Smooth muscle cell (in vitro differentiated cells): Measurements from ENCODE around the gene ANKRD18B. TPM values are rescaled to one million over a fixed set of nuclear protein-coding genes. Genes with fewer than 3 reads are reported as not detected.
"Not testable (repeated sequence)": the region's sequence is repeated elsewhere in the genome, so short reads cannot be mapped to it uniquely, and the experiment has no call there.

Experiments
- DNase-seq: peaks from one replicate; lab custom pipeline; 2025; ENCODE audit not compliant: unreplicated experiment; lab: John Stamatoyannopoulos, UW
- H2AFZ ChIP-seq: fragments of 200-600 bp; sonication (generic); 2 replicates; pipeline ENCODE4 v1.6.0; 2016; ENCODE audit warnings: antibody characterized with exemption, low read depth, mild to moderate bottlenecking
- H3F3A ChIP-seq: fragments of 200-600 bp; sonication (generic); 2 replicates; pipeline ENCODE4 v1.6.0; 2017; ENCODE audit warnings: antibody characterized with exemption, low read depth
- H3K27ac ChIP-seq: fragments of 200-600 bp; sonication (generic); 2 replicates; pipeline ENCODE4 v1.5.1; 2016; ENCODE audit warnings: low read depth, mild to moderate bottlenecking
- H3K27me3 ChIP-seq: fragments of 200-600 bp; sonication (generic); 2 replicates; pipeline ENCODE4 v1.6.1; 2016; ENCODE audit warnings: low read depth, mild to moderate bottlenecking
- H3K36me3 ChIP-seq: fragments of 200-600 bp; sonication (generic); 2 replicates; pipeline ENCODE4 v1.5.1; 2016; ENCODE audit warnings: low read depth
- H3K4me1 ChIP-seq: fragments of 200-600 bp; sonication (generic); 2 replicates; pipeline ENCODE4 v1.5.1; 2016; ENCODE audit warnings: low read depth
- H3K4me2 ChIP-seq: fragments of 200-600 bp; sonication (generic); 2 replicates; pipeline ENCODE4 v1.6.0; 2016; ENCODE audit warnings: mild to moderate bottlenecking
- H3K4me3 ChIP-seq: fragments of 200-600 bp; sonication (generic); 2 replicates; pipeline ENCODE4 v1.5.1; 2016; ENCODE audit warnings: mild to moderate bottlenecking
- H3K79me2 ChIP-seq: fragments of 200-600 bp; sonication (generic); 2 replicates; pipeline ENCODE4 v1.6.0; 2016; ENCODE audit warnings: low read depth, mild to moderate bottlenecking
- H3K9ac ChIP-seq: fragments of 200-600 bp; sonication (generic); 2 replicates; pipeline ENCODE4 v1.6.0; 2016; ENCODE audit warnings: low read depth
- H3K9me3 ChIP-seq: fragments of 200-600 bp; sonication (generic); replicated peaks from 2 replicates; pipeline ENCODE4 v1.5.1; 2016; ENCODE audit warnings: low read depth
- H4K20me1 ChIP-seq: fragments of 200-600 bp; sonication (generic); 2 replicates; pipeline ENCODE4 v1.6.0; 2016; ENCODE audit warnings: low read depth
- CTCF ChIP-seq: fragments of 200-600 bp; sonication (generic); IDR thresholded peaks from 2 replicates; pipeline ENCODE4 v1.5.1; 2017; ENCODE audit warnings: borderline replicate concordance, mild to moderate bottlenecking, antibody characterized with exemption; ENCODE audit not compliant: insufficient read depth, poor library complexity, severe bottlenecking
- WGBS: methylation state at CpG from one replicate; pipeline ENCODE4 v1.1.7; 2016; ENCODE audit warnings: low lambda C conversion rate; 5-methylcytosine and 5-hydroxymethylcytosine counted together
- polyA plus RNA-seq: library from polyadenylated mRNA; unstranded; fragments of >200 nt; fragmentation: Nextera tagmentation; extraction: Ambion mirVana; gene quantifications from 2 replicates; pipeline ENCODE4 v1.2.1, GENCODE V29; 2016
- total RNA-seq: library from RNA; depleted of rRNA; stranded (reverse); fragments of >200 nt; gene quantifications from 2 replicates; pipeline ENCODE4 v1.2.3, GENCODE V29; 2014

Gene ANKRD18B
- total and polyA plus RNA-seq, 2 experiments from 2014 or later, result 0.04 TPM; not detected in 1

- 85% methylated on average over 2 of the region's 2 CpGs for WGBS
- no peak for DNase-seq
- Histone ChIP-seq H3K27me3 (no peaks in the 10 kb centered on the region), H3K4me1 (no peaks in the 10 kb centered on the region), H3K27ac (no peak overlapping the region), H3K79me2 (no peaks in the 10 kb centered on the region), H3K9me3 (no peaks in the 10 kb centered on the region), H4K20me1 (no peaks in the 10 kb centered on the region), H2AFZ (no peak overlapping the region), H3F3A (no peaks in the 10 kb centered on the region), H3K4me2 (no peak overlapping the region), H3K36me3 (no peaks in the 10 kb centered on the region), H3K9ac (no peak overlapping the region), H3K4me3 (no peak overlapping the region)
- no peak for TF ChIP-seq CTCF
Measured at GRCh38 chr9:33480106-33480505, 43.9 kb upstream of the ANKRD18B start.

- WGBS, result 92% methylated on average over 6 of the region's 6 CpGs
- Histone ChIP-seq H3K36me3 (no peaks in the 10 kb centered on the region), H3K9me3 (no peaks in the 10 kb centered on the region), H3K27me3 (no peaks in the 10 kb centered on the region), H3K27ac (no peak overlapping the region), H3K9ac (no peak overlapping the region), H3K79me2 (no peaks in the 10 kb centered on the region), H3K4me3 (no peak overlapping the region), H3K4me2 (no peak overlapping the region), H3K4me1 (no peaks in the 10 kb centered on the region), H2AFZ (no peak overlapping the region), H4K20me1 (no peaks in the 10 kb centered on the region), H3F3A (no peaks in the 10 kb centered on the region)
- DNase-seq, result no peak
- TF ChIP-seq CTCF, result no peak
Measured at GRCh38 chr9:33480976-33481375, 43.1 kb upstream of the ANKRD18B start.

GRCh38 chr9:33485312-33485711 lies 38.7 kb upstream of the ANKRD18B start:
- not testable (repeated sequence) for H3F3A ChIP-seq, H2AFZ ChIP-seq, H3K9me3 ChIP-seq, H3K36me3 ChIP-seq, H3K9ac ChIP-seq, DNase-seq, H3K27me3 ChIP-seq, H3K4me2 ChIP-seq, H3K27ac ChIP-seq, H4K20me1 ChIP-seq, H3K4me3 ChIP-seq, H3K79me2 ChIP-seq, H3K4me1 ChIP-seq

GRCh38 chr9:33489066-33489465 lies 35.0 kb upstream of the ANKRD18B start:
- Histone ChIP-seq H3K36me3 (no peaks in the 10 kb centered on the region), H3K4me2 (no peak overlapping the region), H3K27me3 (no peaks in the 10 kb centered on the region), H3K9ac (no peak overlapping the region), H3K79me2 (no peaks in the 10 kb centered on the region), H3K4me3 (no peak overlapping the region), H3F3A (no peaks in the 10 kb centered on the region), H2AFZ (no peak overlapping the region), H3K27ac (peak overlapping the region; percentile 0), H3K4me1 (no peaks in the 10 kb centered on the region), H3K9me3 (no peaks in the 10 kb centered on the region), H4K20me1 (no peaks in the 10 kb centered on the region)
- DNase-seq, result no peak
- WGBS, result 67% methylated on average over 2 of the region's 2 CpGs
- no peak for TF ChIP-seq CTCF

GRCh38 chr9:33493819-33494218 lies 30.2 kb upstream of the ANKRD18B start:
- not testable (repeated sequence) for H3K4me1 ChIP-seq, H3K4me3 ChIP-seq, H3F3A ChIP-seq, H3K27me3 ChIP-seq, H3K9me3 ChIP-seq, H3K79me2 ChIP-seq, H3K27ac ChIP-seq, DNase-seq, H4K20me1 ChIP-seq, H3K4me2 ChIP-seq, H3K9ac ChIP-seq, H3K36me3 ChIP-seq, H2AFZ ChIP-seq
- 52% methylated on average over 2 of the region's 2 CpGs for WGBS
